GM19351 (cell line): ENCODE data around the gene FOXA1.
"Not testable (repeated sequence)": the region's sequence is repeated elsewhere in the genome, so short reads cannot be mapped to it uniquely, and the experiment has no call there.

ENCODE experiments used
- ATAC-seq: cut with Tn5 transposase; IDR thresholded peaks from one replicate; pipeline ENCODE4 v1.9.1; 2021; ENCODE audit warnings: mild to moderate bottlenecking, moderate library complexity; ENCODE audit not compliant: unreplicated experiment

The FOXA1 gene

GRCh38 chr14:37563189-37563588 lies 31.9 kb downstream of the FOXA1 start:
- ATAC-seq: no peak

GRCh38 chr14:37559386-37559785 lies 35.7 kb downstream of the FOXA1 start:
- no peak for ATAC-seq

- no peak for ATAC-seq
These were observed 36.3 kb downstream of the FOXA1 start for GRCh38 chr14:37558740-37559139.

GRCh38 chr14:37555596-37555995 lies 39.5 kb downstream of the FOXA1 start:
- not testable (repeated sequence) for ATAC-seq

- ATAC-seq: no peak
These were observed 41.0 kb downstream of the FOXA1 start for GRCh38 chr14:37553935-37554550.

- ATAC-seq: no peak
These were observed 43.9 kb downstream of the FOXA1 start for GRCh38 chr14:37551119-37551518.

- ATAC-seq: no peak
These were observed 44.5 kb downstream of the FOXA1 start for GRCh38 chr14:37550511-37550910.

- ATAC-seq: no peak
These were observed 48.2 kb downstream of the FOXA1 start for GRCh38 chr14:37546621-37547447.

GRCh38 chr14:37545174-37545573 lies 49.9 kb downstream of the FOXA1 start:
- ATAC-seq: no peak

GRCh38 chr14:37544407-37544806 lies 50.6 kb downstream of the FOXA1 start:
- ATAC-seq: no peak

- no peak for ATAC-seq
These were observed 55.1 kb downstream of the FOXA1 start for GRCh38 chr14:37539992-37540391.
